Right lung (tissue), 5 donors: ENCODE results near the gene TRIM45. TPM values are rescaled to one million over a fixed set of nuclear protein-coding genes. Genes with fewer than 3 reads are reported as not detected.

Experiments used
- polyA plus RNA-seq, 5 donors: library from polyadenylated mRNA; unstranded; fragments of 120-200 nt; gene quantifications; one replicate each; pipeline versions ENCODE4 v1.2.1 to v1.2.3, GENCODE V29; 2013; ENCODE audit warnings: inconsistent platforms in 1 of 5, low replicate concordance in 1 of 5; ENCODE audit not compliant: insufficient read length in 5 of 5, insufficient read depth in 1 of 5

Gene TRIM45
- polyA plus RNA-seq, 5 donors = 13.7 to 18.7 (median 17.8) TPM

Other genes starting within 250 kb of the TRIM45 start
- gene PTGFRN, start 211.8 kb downstream of the TRIM45 start, polyA plus RNA-seq = 10 to 100 TPM; 40.5 to 73.5 (median 66.1) TPM
- 1 to 10 TPM; 1.3 to 2.8 (median 1.7) TPM for gene CD101, start 120.0 kb downstream of the TRIM45 start, polyA plus RNA-seq
- 10 to 100 TPM; 15.2 to 32.7 (median 26.0) TPM for gene TTF2, start 61.4 kb downstream of the TRIM45 start, polyA plus RNA-seq
- gene VTCN1, start 89.2 kb upstream of the TRIM45 start, polyA plus RNA-seq = under 1 TPM; 0.28 to 0.68 (median 0.54) TPM
- 10 to 100 TPM; 21.7 to 36.0 (median 33.5) TPM for gene MAN1A2, start 245.7 kb upstream of the TRIM45 start, polyA plus RNA-seq